Measurements from ENCODE around the gene CAPN1. TPM values are rescaled to one million over a fixed set of nuclear protein-coding genes. Genes with fewer than 3 reads are reported as not detected.

The CAPN1 gene
- polyA plus RNA-seq, 1 of the 3 experiments (the other 2 are of a cell fraction), result 92.2 TPM

GRCh38 chr11:65169164-65169641 lies 12.5 kb upstream of the CAPN1 start:
- H3K36me3 ChIP-seq (replicated peaks in 1 of 2; ENCODE audit: control insufficient read depth in 1 of 2, insufficient read depth in 2 of 2, low read length in 1 of 2), result no peaks in the 10 kb centered on the region
- no peaks in the 10 kb centered on the region for H4K20me1 ChIP-seq (ENCODE audit: insufficient read depth)
- no peaks in the 10 kb centered on the region for H3K9me3 ChIP-seq
- ChIA-PET POLR2A (no interaction called here), CTCF (interaction anchor here (0.6 to 1.2 kb wide), 4 partner anchors 12 to 685 kb away, joined by 3 to 5 read pairs (median 3); partner anchors contain the start of genes CAPN1 and TM7SF2)
- DNase-seq, result no peak
- no peaks in the 10 kb centered on the region for H3K27me3 ChIP-seq (ENCODE audit: insufficient read depth)
- no peak for TF ChIP-seq POLR2AphosphoS5 (IDR thresholded peaks at IDR 0.05; ENCODE audit: low read depth, low read length)
- TF ChIP-seq ELF1 (IDR thresholded peaks at IDR 0.05), result no peak
- no peak for TF ChIP-seq NFIC (IDR thresholded peaks at IDR 0.05; ENCODE audit: borderline replicate concordance)
- no peak for TF ChIP-seq RCOR1 (IDR thresholded peaks at IDR 0.05; ENCODE audit: low read length)
- no peak for TF ChIP-seq CHD2 (IDR thresholded peaks at IDR 0.05; ENCODE audit: low read length, partially characterized antibody)
- TF ChIP-seq EZH2phosphoT487 (IDR thresholded peaks at IDR 0.05; ENCODE audit: borderline replicate concordance, low read depth), result no peak
- TF ChIP-seq NRF1 (IDR thresholded peaks at IDR 0.05; ENCODE audit: low read depth, low read length), result no peak
- no peak for TF ChIP-seq MAX (IDR thresholded peaks at IDR 0.05; ENCODE audit: low read depth)
- no peak for TF ChIP-seq JUND (IDR thresholded peaks at IDR 0.05)
- no peak for TF ChIP-seq RAD21 (IDR thresholded peaks at IDR 0.05; ENCODE audit: low read length)
- no peak for TF ChIP-seq EP300 (IDR thresholded peaks at IDR 0.05; ENCODE audit: borderline replicate concordance in 1 of 2, low read depth in 1 of 2, low read length in 1 of 2)
- TF ChIP-seq, protein P1, sequence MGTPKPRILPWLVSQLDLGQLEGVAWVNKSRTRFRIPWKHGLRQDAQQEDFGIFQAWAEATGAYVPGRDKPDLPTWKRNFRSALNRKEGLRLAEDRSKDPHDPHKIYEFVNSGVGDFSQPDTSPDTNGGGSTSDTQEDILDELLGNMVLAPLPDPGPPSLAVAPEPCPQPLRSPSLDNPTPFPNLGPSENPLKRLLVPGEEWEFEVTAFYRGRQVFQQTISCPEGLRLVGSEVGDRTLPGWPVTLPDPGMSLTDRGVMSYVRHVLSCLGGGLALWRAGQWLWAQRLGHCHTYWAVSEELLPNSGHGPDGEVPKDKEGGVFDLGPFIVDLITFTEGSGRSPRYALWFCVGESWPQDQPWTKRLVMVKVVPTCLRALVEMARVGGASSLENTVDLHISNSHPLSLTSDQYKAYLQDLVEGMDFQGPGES (IDR thresholded peaks at IDR 0.05; ENCODE audit: low read depth, low read length), result no peak
- no peak for TF ChIP-seq TAF1 (IDR thresholded peaks at IDR 0.05; ENCODE audit: borderline replicate concordance, low read depth, low read length)
- no peak for TF ChIP-seq SIN3A (IDR thresholded peaks at IDR 0.05; ENCODE audit: borderline replicate concordance, low read depth, low read length)
- TF ChIP-seq TEAD4 (IDR thresholded peaks at IDR 0.05; ENCODE audit: borderline replicate concordance, insufficient read depth), result no peak
- no peaks in the 10 kb centered on the region for H3K79me2 ChIP-seq (ENCODE audit: insufficient read depth)
- no peak overlapping the region for H3K4me2 ChIP-seq
- H3K9ac ChIP-seq, result no peak overlapping the region
- H2AFZ ChIP-seq (ENCODE audit: low read depth), result peak overlapping the region; percentile 96; the same call in 1 of the 2 replicates
- H3K4me3 ChIP-seq (ENCODE audit: low read depth in 2 of 2, low read length in 1 of 2), result no peak overlapping the region
- WGBS (ENCODE audit: low lambda C conversion rate), result 93% methylated on average over 10 of the region's 11 CpGs
- no peaks in the 10 kb centered on the region for H3K9me2 ChIP-seq
- H3F3A ChIP-seq (replicated peaks; ENCODE audit: insufficient read depth), result peaks cover 2% of the 10 kb centered on the region
- H3K4me1 ChIP-seq (ENCODE audit: control insufficient read depth in 1 of 2, insufficient read depth in 2 of 2, low read depth in 1 of 2, low read length in 1 of 2), result no peaks in the 10 kb centered on the region; a peak in 1 of 4 replicates
- peak overlapping the region in 1 of 2 experiments; percentile 3; a peak in 1 of 4 replicates for H3K27ac ChIP-seq (ENCODE audit: low read depth in 2 of 2, low read length in 1 of 2)

GRCh38 chr11:65170058-65170534 lies 11.6 kb upstream of the CAPN1 start, which contains the start of gene SPDYC:
TSS of gene SPDYC (plus strand) at chr11:65170233. CDS start at chr11:65171358, 1,125 bp downstream.
- POLR2A ChIA-PET, result no interaction called here

More at GRCh38 chr11:65170058-65170534, 11.6 kb upstream of the CAPN1 start, which contains the start of gene SPDYC:
- Histone ChIP-seq H3K27me3 (ENCODE audit: insufficient read depth) (no peaks in the 10 kb centered on the region), H3K4me1 (ENCODE audit: control insufficient read depth in 1 of 2, insufficient read depth in 2 of 2, low read depth in 1 of 2, low read length in 1 of 2) (no peaks in the 10 kb centered on the region; a peak in 1 of 4 replicates), H2AFZ (ENCODE audit: low read depth) (peak within 1 kb of the TSS; percentile 96; the same call in 1 of the 2 replicates), H3K9me3 (no peaks in the 10 kb centered on the region), H3K9me2 (no peaks in the 10 kb centered on the region), H3K27ac (ENCODE audit: low read depth in 2 of 2, low read length in 1 of 2) (peak within 1 kb of the TSS in 1 of 2 experiments; percentile 3; a peak in 1 of 4 replicates), H3K36me3 (replicated peaks in 1 of 2; ENCODE audit: control insufficient read depth in 1 of 2, insufficient read depth in 2 of 2, low read length in 1 of 2) (no peaks in the 10 kb centered on the region), H4K20me1 (ENCODE audit: insufficient read depth) (no peaks in the 10 kb centered on the region), H3K79me2 (ENCODE audit: insufficient read depth) (no peaks in the 10 kb centered on the region), H3K4me2 (no peak within 1 kb of the TSS), H3F3A (replicated peaks; ENCODE audit: insufficient read depth) (peaks cover 2% of the 10 kb centered on the region), H3K9ac (no peak within 1 kb of the TSS), H3K4me3 (ENCODE audit: low read depth in 2 of 2, low read length in 1 of 2) (no peak within 1 kb of the TSS)
- WGBS (ENCODE audit: low lambda C conversion rate), result 94% methylated on average over 18 of the region's 21 CpGs
- CTCF ChIA-PET, result interaction anchor here (0.8 to 1.5 kb wide), 3 partner anchors 11 to 160 kb away, joined by 3 to 5 read pairs (median 3); partner anchors contain the start of gene TM7SF2
- no peak for TF ChIP-seq SMC3 (IDR thresholded peaks at IDR 0.05; ENCODE audit: low read depth, low read length)
- no peak for DNase-seq
